ENCODE measurements around the gene PSPH.
"Not testable (repeated sequence)": the region's sequence is repeated elsewhere in the genome, so short reads cannot be mapped to it uniquely, and the experiment has no call there.

The PSPH gene

GRCh38 chr7:56046721-56047445, 4.4 kb downstream of the PSPH start:
- DNase-seq (ENCODE audit: low read depth, low spot score): no peak
- Histone ChIP-seq H3K9me3 (ENCODE audit: low read depth, low read length) (no peaks in the 10 kb centered on the region), H3K36me3 (ENCODE audit: insufficient read depth, low read length) (0 out of 2 replicates have a peak, but pooled peaks cover 3% of the 10 kb centered on the region), H3K9ac (ENCODE audit: insufficient read length) (no peak overlapping the region), H3K4me3 (no peak overlapping the region), H3K27ac (peak overlapping the region; percentile 39)
- TF ChIP-seq EZH2 (IDR thresholded peaks at IDR 0.05): no peak
- no peak for TF ChIP-seq FOXP2 (optimal IDR thresholded peaks at IDR 0.05; ENCODE audit: control extremely low read depth, extremely low read length, insufficient read depth)
- no peak for TF ChIP-seq POLR2AphosphoS5 (IDR thresholded peaks at IDR 0.05; ENCODE audit: borderline replicate concordance, low read depth, low read length)

GRCh38 chr7:56045758-56046157, 5.5 kb downstream of the PSPH start:
- H3K36me3 ChIP-seq (ENCODE audit: insufficient read depth, low read length); DNase-seq (ENCODE audit: low read depth, low spot score); H3K27ac ChIP-seq: not testable (repeated sequence)

GRCh38 chr7:56040730-56041129, 10.5 kb downstream of the PSPH start:
- Histone ChIP-seq H3K9ac (ENCODE audit: insufficient read length) (no peak overlapping the region), H3K36me3 (ENCODE audit: insufficient read depth, low read length) (0 out of 2 replicates have a peak, but pooled peaks cover 3% of the 10 kb centered on the region), H3K4me3 (no peak overlapping the region), H3K27ac (peak overlapping the region; percentile 36; the same call in 1 of the 2 replicates), H3K9me3 (ENCODE audit: low read depth, low read length) (no peaks in the 10 kb centered on the region)
- no peak for DNase-seq (ENCODE audit: low read depth, low spot score)
- TF ChIP-seq FOXP2 (optimal IDR thresholded peaks at IDR 0.05; ENCODE audit: control extremely low read depth, extremely low read length, insufficient read depth) (no peak), EZH2 (IDR thresholded peaks at IDR 0.05) (no peak), POLR2AphosphoS5 (IDR thresholded peaks at IDR 0.05; ENCODE audit: borderline replicate concordance, low read depth, low read length) (no peak)

More at GRCh38 chr7:56045758-56046157, 5.5 kb downstream of the PSPH start:
- H3K4me3 ChIP-seq; H3K9ac ChIP-seq (ENCODE audit: insufficient read length); H3K9me3 ChIP-seq (ENCODE audit: low read depth, low read length): not testable (repeated sequence)

- no peaks in the 10 kb centered on the region for H3K9me3 ChIP-seq (ENCODE audit: low read depth, low read length)
- peak overlapping the region; percentile 81 for H3K4me3 ChIP-seq
- TF ChIP-seq EZH2 (IDR thresholded peaks at IDR 0.05) (no peak), FOXP2 (optimal IDR thresholded peaks at IDR 0.05; ENCODE audit: control extremely low read depth, extremely low read length, insufficient read depth) (no peak), POLR2AphosphoS5 (IDR thresholded peaks at IDR 0.05; ENCODE audit: borderline replicate concordance, low read depth, low read length) (peak; percentile 95)
- peak overlapping the region; percentile 67 for H3K9ac ChIP-seq (ENCODE audit: insufficient read length)
- H3K36me3 ChIP-seq (ENCODE audit: insufficient read depth, low read length): peaks cover 31% of the 10 kb centered on the region
- H3K27ac ChIP-seq: peak overlapping the region; percentile 82
- DNase-seq (ENCODE audit: low read depth, low spot score): no peak
Measured at GRCh38 chr7:56033671-56034432, 17.4 kb downstream of the PSPH start.

- H3K4me3 ChIP-seq: peak overlapping the region; percentile 81
Measured at GRCh38 chr7:56032578-56032977, 18.7 kb downstream of the PSPH start.

GRCh38 chr7:56031556-56031955, 19.7 kb downstream of the PSPH start:
- not testable (repeated sequence) for H3K9ac ChIP-seq (ENCODE audit: insufficient read length); DNase-seq (ENCODE audit: low read depth, low spot score); H3K9me3 ChIP-seq (ENCODE audit: low read depth, low read length); H3K27ac ChIP-seq
- peak overlapping the region; percentile 81; the same call in 1 of the 2 replicates for H3K4me3 ChIP-seq
- peaks cover 54% of the 10 kb centered on the region for H3K36me3 ChIP-seq (ENCODE audit: insufficient read depth, low read length)

More at GRCh38 chr7:56032578-56032977, 18.7 kb downstream of the PSPH start:
- Histone ChIP-seq H3K36me3 (ENCODE audit: insufficient read depth, low read length) (peaks cover 44% of the 10 kb centered on the region), H3K9ac (ENCODE audit: insufficient read length) (peak overlapping the region; percentile 67)
- not testable (repeated sequence) for DNase-seq (ENCODE audit: low read depth, low spot score); H3K27ac ChIP-seq; H3K9me3 ChIP-seq (ENCODE audit: low read depth, low read length)

GRCh38 chr7:56030340-56030739, 20.9 kb downstream of the PSPH start:
- TF ChIP-seq FOXP2 (optimal IDR thresholded peaks at IDR 0.05; ENCODE audit: control extremely low read depth, extremely low read length, insufficient read depth): no peak
- no peak for TF ChIP-seq EZH2 (IDR thresholded peaks at IDR 0.05)
- no peak for TF ChIP-seq POLR2AphosphoS5 (IDR thresholded peaks at IDR 0.05; ENCODE audit: borderline replicate concordance, low read depth, low read length)
- Histone ChIP-seq H3K9ac (ENCODE audit: insufficient read length) (no peak overlapping the region), H3K27ac (no peak overlapping the region), H3K9me3 (ENCODE audit: low read depth, low read length) (no peaks in the 10 kb centered on the region), H3K36me3 (ENCODE audit: insufficient read depth, low read length) (peaks cover 65% of the 10 kb centered on the region), H3K4me3 (no peak overlapping the region)
- no peak for DNase-seq (ENCODE audit: low read depth, low spot score)

- TF ChIP-seq EZH2 (IDR thresholded peaks at IDR 0.05) (no peak), FOXP2 (optimal IDR thresholded peaks at IDR 0.05; ENCODE audit: control extremely low read depth, extremely low read length, insufficient read depth) (no peak), POLR2AphosphoS5 (IDR thresholded peaks at IDR 0.05; ENCODE audit: borderline replicate concordance, low read depth, low read length) (no peak)
- Histone ChIP-seq H3K4me3 (no peak overlapping the region), H3K9me3 (ENCODE audit: low read depth, low read length) (no peaks in the 10 kb centered on the region), H3K36me3 (ENCODE audit: insufficient read depth, low read length) (peaks cover 69% of the 10 kb centered on the region), H3K27ac (no peak overlapping the region), H3K9ac (ENCODE audit: insufficient read length) (no peak overlapping the region)
- DNase-seq (ENCODE audit: low read depth, low spot score): no peak
Measured at GRCh38 chr7:56028942-56029630, 22.2 kb downstream of the PSPH start.

All from SK-N-MC (cell line).